ENCODE measurements around the gene SLC25A51.

The SLC25A51 gene

DNA sequence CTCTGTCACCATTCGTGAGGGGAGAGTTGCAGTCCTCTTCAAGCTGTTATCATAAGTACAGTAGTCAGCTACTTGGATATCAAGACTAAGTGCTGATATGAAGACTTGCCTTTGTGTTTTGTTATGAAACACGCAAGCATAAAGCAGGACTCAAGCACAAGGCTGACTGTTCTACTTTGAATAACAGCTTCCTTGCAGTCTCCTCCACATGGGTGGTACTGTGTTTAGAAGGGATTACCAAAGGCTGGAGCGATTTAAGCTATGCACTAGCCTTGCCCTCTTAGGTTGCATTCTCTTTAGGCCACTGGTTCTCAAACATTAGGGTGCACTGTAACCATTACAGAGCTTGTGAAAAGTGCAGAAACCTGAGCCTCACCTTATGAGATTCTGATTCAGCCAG, 41.4 kb downstream of the SLC25A51 start:
- Histone ChIP-seq H2AFZ (ENCODE audit: low read depth) (no peak overlapping the region), H3K4me1 (ENCODE audit: low read depth, poor library complexity, severe bottlenecking) (no peaks in the 10 kb centered on the region), H3K9ac (no peak overlapping the region), H3K27ac (no peak overlapping the region), H3K36me3 (ENCODE audit: insufficient read depth) (no peaks in the 10 kb centered on the region), H4K20me1 (ENCODE audit: insufficient read depth) (no peaks in the 10 kb centered on the region), H3K79me2 (ENCODE audit: insufficient read depth, low read depth) (no peaks in the 10 kb centered on the region), H3K4me2 (no peak overlapping the region), H3K27me3 (ENCODE audit: insufficient read depth, low read depth) (no peaks in the 10 kb centered on the region), H3K4me3 (IDR thresholded peaks at IDR 0.05; ENCODE audit: insufficient read depth, low read depth, low read length) (no peak overlapping the region)
- TF ChIP-seq, protein P1, sequence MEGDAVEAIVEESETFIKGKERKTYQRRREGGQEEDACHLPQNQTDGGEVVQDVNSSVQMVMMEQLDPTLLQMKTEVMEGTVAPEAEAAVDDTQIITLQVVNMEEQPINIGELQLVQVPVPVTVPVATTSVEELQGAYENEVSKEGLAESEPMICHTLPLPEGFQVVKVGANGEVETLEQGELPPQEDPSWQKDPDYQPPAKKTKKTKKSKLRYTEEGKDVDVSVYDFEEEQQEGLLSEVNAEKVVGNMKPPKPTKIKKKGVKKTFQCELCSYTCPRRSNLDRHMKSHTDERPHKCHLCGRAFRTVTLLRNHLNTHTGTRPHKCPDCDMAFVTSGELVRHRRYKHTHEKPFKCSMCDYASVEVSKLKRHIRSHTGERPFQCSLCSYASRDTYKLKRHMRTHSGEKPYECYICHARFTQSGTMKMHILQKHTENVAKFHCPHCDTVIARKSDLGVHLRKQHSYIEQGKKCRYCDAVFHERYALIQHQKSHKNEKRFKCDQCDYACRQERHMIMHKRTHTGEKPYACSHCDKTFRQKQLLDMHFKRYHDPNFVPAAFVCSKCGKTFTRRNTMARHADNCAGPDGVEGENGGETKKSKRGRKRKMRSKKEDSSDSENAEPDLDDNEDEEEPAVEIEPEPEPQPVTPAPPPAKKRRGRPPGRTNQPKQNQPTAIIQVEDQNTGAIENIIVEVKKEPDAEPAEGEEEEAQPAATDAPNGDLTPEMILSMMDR (conservative IDR thresholded peaks at IDR 0.05; ENCODE audit: low read depth, low read length) = no peak

DNA sequence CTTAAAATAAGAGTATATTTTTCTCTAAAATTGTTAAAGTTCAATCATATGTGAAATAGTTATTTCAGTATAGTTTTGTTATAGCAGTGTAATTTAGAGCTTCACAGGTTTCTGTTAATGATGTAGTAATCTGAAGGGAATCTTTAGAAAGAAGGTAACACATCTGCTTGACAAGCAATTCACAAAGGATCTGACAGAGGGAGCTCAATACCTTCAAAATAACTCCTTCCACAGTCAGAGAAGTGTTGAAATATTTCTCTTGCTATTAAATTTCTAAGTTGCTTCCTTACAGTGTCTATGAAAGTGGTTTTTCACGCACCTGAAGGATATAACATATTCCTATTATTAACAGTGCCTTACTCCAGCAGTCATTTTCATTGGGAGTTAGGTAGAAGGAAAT, 44.9 kb downstream of the SLC25A51 start:
- Histone ChIP-seq H3K36me3 (ENCODE audit: insufficient read depth) (no peaks in the 10 kb centered on the region), H3K9ac (no peak overlapping the region), H3K27ac (no peak overlapping the region), H3K4me1 (ENCODE audit: low read depth, poor library complexity, severe bottlenecking) (no peaks in the 10 kb centered on the region), H3K27me3 (ENCODE audit: insufficient read depth, low read depth) (no peaks in the 10 kb centered on the region), H2AFZ (ENCODE audit: low read depth) (no peak overlapping the region), H3K4me3 (IDR thresholded peaks at IDR 0.05; ENCODE audit: insufficient read depth, low read depth, low read length) (no peak overlapping the region), H4K20me1 (ENCODE audit: insufficient read depth) (no peaks in the 10 kb centered on the region), H3K79me2 (ENCODE audit: insufficient read depth, low read depth) (no peaks in the 10 kb centered on the region), H3K4me2 (no peak overlapping the region)
- TF ChIP-seq, protein P1 (conservative IDR thresholded peaks at IDR 0.05; ENCODE audit: low read depth, low read length) = no peak; the same call in 1 of the 2 replicates

DNA sequence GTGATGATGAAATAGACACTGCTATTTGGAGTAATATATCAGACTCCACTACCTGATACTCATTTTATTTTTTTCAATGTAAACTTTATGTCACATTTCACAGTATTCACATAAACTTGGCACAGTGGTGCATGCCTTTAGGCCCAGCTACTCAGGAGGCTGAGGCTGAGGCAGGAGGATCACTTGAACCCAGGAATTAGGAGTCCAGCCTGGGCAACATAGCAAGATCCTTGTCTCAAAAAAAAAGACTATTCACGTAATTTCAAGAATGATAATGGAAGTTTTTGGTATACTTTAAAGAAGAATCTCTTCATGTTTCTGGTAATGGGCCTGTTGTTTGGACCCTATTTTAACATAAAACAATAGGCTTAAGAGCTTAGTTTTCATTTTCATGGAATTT, 47.4 kb downstream of the SLC25A51 start:
- Histone ChIP-seq H3K4me2 (no peak overlapping the region), H4K20me1 (ENCODE audit: insufficient read depth) (no peaks in the 10 kb centered on the region), H3K36me3 (ENCODE audit: insufficient read depth) (no peaks in the 10 kb centered on the region), H3K4me3 (IDR thresholded peaks at IDR 0.05; ENCODE audit: insufficient read depth, low read depth, low read length) (no peak overlapping the region), H3K27me3 (ENCODE audit: insufficient read depth, low read depth) (no peaks in the 10 kb centered on the region), H3K4me1 (ENCODE audit: low read depth, poor library complexity, severe bottlenecking) (no peaks in the 10 kb centered on the region), H3K79me2 (ENCODE audit: insufficient read depth, low read depth) (no peaks in the 10 kb centered on the region), H3K27ac (no peak overlapping the region), H3K9ac (no peak overlapping the region), H2AFZ (ENCODE audit: low read depth) (no peak overlapping the region)
- TF ChIP-seq, protein P1 (conservative IDR thresholded peaks at IDR 0.05; ENCODE audit: low read depth, low read length) = no peak

DNA sequence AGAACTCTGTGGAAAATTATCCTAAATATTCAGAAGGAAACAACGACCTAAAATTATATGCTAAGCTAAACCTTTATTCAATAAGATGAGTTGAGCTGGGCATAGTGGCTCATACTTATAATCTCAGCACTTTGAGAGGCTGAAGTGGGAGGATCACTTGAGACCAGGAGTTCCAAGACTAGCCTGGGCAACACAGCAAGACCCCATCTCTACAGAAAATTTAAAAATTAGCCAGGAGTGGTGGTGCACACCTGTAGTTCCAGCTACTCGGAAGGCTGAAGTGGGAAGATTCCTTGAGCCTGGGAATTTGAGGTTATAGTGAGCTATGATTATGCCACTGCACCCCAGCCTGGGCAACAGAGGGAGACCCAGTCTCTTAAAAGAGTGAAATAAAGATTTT, 51.7 kb downstream of the SLC25A51 start:
- Histone ChIP-seq H3K4me1 (ENCODE audit: low read depth, poor library complexity, severe bottlenecking) (no peaks in the 10 kb centered on the region), H3K4me3 (IDR thresholded peaks at IDR 0.05; ENCODE audit: insufficient read depth, low read depth, low read length) (no peak overlapping the region), H2AFZ (ENCODE audit: low read depth) (no peak overlapping the region), H3K27ac (no peak overlapping the region), H4K20me1 (ENCODE audit: insufficient read depth) (no peaks in the 10 kb centered on the region), H3K36me3 (ENCODE audit: insufficient read depth) (no peaks in the 10 kb centered on the region), H3K79me2 (ENCODE audit: insufficient read depth, low read depth) (no peaks in the 10 kb centered on the region), H3K9ac (no peak overlapping the region), H3K27me3 (ENCODE audit: insufficient read depth, low read depth) (no peaks in the 10 kb centered on the region), H3K4me2 (no peak overlapping the region)
- TF ChIP-seq, protein P1 (conservative IDR thresholded peaks at IDR 0.05; ENCODE audit: low read depth, low read length) = no peak

Data from KMS-11 (cell line).